ENCODE measurements around the gene PHLPP2.
A peak's percentile ranks its signal among the peaks of the same experiment; 100 is the strongest.
"Not testable (repeated sequence)": the region's sequence is repeated elsewhere in the genome, so short reads cannot be mapped to it uniquely, and the experiment has no call there.

The PHLPP2 gene

GRCh38 chr16:71723537-71724319, 773 bp downstream of the PHLPP2 start:
- DNase-seq (ENCODE audit: low read depth in 2 of 3, low spot score in 1 of 3): peak; percentile 48 to 72 (median 62)

DNA sequence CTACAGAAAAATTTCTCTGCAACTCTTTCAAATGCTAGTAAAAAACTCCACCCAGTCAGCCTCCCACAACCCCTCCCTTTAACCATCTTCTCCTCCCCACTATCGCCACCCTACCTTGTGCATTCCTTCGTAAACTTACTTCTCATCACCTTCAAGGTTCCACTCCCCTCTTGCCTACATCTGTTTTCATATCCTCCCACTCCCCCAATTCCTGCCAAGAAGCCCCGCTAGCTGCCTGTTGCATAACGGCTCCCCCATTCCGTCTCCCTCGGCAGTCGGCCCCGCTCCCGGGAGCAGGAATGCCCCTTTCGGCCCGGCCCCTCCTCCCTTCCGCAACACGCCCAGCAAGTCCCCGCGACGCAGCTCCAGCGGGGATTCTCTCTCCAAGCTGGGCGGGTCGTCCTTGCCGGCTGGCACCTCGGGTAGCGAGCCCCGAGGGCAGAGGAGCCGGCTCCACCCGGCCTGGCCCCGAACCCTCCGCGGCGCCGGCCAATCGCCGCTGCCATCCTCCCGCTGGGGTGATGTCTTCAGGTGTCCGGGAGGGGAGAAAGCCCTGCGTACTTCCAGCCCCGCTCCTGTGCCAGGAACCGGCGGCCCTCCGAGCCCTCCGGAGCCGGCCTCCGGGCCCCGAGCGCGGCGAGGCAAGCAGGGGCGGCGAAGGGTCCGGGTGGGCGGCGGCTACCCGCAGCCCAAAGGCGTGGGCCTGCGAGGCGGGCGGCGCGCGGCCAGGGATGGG, 1.5 kb downstream of the PHLPP2 start:
- DNase-seq (ENCODE audit: low read depth in 2 of 3, low spot score in 1 of 3): peak; percentile 17 to 54 (median 36)

GRCh38 chr16:71721066-71721740, 3.3 kb downstream of the PHLPP2 start:
- DNase-seq (ENCODE audit: low read depth in 2 of 3, low spot score in 1 of 3): no peak

- DNase-seq (ENCODE audit: low read depth in 2 of 3, low spot score in 1 of 3): no peak
Observed at GRCh38 chr16:71712501-71712900, 12.0 kb downstream of the PHLPP2 start.

DNA sequence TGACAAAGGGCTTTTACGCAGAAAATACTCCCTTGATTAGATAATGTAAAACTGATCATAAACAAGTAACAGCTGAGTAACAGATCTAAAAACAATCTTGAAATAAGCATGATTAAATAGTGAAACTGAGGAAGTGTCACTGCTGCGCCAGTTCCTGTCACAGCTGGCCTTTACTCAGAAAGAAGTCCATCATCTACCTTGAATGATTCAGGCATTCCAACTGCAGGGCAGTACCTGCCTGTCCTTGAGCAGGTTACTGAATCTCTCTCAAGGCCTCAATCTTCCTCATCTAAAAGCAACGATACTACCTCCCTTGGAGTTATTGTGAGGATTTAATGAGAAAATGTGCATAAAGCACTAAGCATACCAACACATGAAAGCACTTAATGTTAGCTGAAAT, 12.7 kb downstream of the PHLPP2 start:
- no peak for DNase-seq (ENCODE audit: low read depth in 2 of 3, low spot score in 1 of 3)

DNA sequence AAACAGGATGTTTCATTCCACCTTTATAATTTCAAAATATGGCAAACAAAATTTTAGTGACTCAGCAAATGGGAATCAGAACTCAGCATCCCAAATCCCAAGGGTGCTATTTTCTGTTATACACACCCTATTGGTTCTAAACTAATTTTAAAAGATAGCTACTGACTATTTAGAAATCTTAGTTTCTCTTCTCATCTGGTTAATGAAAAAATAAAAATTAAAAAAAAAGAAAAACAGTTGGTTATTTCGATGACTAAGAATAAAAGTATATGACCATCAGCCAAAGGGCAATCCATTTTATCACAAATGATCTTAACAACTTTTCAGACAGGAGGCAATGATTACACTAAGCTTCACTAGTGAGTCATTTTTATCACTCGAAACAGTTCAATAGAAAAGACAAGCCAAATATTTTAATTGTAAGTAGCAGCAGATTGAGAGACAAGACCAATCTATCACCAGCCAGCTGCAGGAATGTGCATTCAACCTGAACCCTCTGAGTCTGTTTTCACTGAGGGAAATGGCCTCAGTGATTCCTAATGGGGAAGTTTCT, 15.2 kb downstream of the PHLPP2 start:
- no peak for DNase-seq (ENCODE audit: low read depth in 2 of 3, low spot score in 1 of 3)

- DNase-seq (ENCODE audit: low read depth in 2 of 3, low spot score in 1 of 3): no peak
Observed at GRCh38 chr16:71708696-71709095, 15.8 kb downstream of the PHLPP2 start.

DNA sequence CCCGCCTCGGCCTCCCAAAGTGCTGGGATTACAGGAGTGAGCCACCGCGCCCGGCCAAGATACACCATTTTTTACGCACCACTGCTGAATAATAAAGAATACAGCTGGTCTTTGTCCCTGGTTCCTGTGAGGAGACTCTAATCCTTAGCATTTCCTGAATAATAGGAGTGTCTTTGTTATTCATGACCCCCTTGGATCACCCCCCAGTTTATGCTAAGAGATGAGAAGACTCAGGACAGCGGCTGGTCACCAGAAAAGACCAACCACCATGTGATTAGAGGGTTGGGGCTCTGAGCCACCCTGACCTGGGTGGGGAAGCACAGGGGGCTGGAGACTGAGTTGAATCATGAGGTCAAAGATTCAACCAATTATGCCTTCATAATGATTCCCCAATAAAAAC, 17.3 kb downstream of the PHLPP2 start:
- no peak for DNase-seq (ENCODE audit: low read depth in 2 of 3, low spot score in 1 of 3)

DNA sequence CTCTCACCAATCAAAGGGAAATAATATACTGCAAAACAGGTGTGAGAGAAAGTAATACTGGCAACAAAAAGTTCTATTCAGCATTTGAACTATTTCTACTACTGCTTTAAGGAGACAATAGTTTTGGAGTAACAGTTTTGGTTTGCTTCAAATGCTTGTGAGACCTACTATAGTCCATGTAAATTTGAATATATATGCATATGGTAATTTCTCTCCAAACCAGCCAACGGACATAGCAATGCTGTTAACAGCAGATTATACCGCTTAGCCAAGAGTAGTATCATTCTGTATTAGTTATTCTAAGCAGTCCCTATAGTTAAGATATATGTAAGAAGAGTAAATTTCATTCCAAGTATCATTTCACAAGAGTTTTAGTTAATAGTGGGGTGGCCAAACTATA, 18.5 kb downstream of the PHLPP2 start:
- no peak for DNase-seq (ENCODE audit: low read depth in 2 of 3, low spot score in 1 of 3)

GRCh38 chr16:71703333-71703732, 21.2 kb downstream of the PHLPP2 start:
- no peak for DNase-seq (ENCODE audit: low read depth in 2 of 3, low spot score in 1 of 3)

GRCh38 chr16:71700831-71701230, 23.7 kb downstream of the PHLPP2 start:
- no peak for DNase-seq (ENCODE audit: low read depth in 2 of 3, low spot score in 1 of 3)

GRCh38 chr16:71698491-71698890, 26.0 kb downstream of the PHLPP2 start:
- no peak for DNase-seq (ENCODE audit: low read depth in 2 of 3, low spot score in 1 of 3)

DNA sequence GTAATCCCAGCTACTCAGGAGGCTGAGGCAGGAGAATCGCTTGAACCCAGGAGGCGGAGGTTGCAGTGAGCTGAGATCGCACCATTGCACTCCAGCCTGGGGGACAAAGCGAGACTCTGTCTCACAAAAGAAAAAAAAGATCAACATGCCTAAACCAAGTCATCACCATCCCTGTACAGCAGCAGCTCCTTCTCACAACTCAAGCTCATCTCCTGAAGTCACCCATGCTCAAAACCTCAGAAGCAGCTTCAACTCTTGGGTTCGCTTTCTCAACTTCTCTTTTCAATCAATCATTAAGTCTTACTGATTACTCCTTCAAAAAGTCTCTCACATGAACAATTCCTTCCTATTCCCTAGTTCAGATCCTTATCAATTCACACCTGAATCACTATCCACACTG, 31.3 kb downstream of the PHLPP2 start:
- DNase-seq (ENCODE audit: low read depth in 2 of 3, low spot score in 1 of 3): no peak

DNA sequence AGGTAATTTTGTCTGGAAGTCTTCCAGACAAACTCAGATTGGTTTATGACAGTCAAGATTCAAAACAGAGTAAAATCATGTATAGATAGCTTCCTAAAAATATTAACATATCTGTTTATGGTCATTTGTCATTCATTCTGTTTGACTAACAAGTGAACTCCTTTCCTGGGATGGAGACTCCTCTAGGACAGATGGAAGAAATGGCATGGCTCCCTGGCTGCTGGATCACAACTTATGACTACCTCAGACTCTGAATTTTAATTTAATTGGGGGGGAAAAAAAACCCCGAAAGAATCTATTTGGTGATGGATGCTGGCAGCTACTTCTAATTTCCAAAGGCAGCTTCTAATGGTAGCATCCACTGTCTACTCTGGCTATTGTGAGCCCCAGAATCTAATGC, 34.6 kb downstream of the PHLPP2 start:
- DNase-seq (ENCODE audit: low read depth in 2 of 3, low spot score in 1 of 3): no peak

GRCh38 chr16:71687861-71688260, 36.6 kb downstream of the PHLPP2 start:
- no peak for DNase-seq (ENCODE audit: low read depth in 2 of 3, low spot score in 1 of 3)

- DNase-seq (ENCODE audit: low read depth in 2 of 3, low spot score in 1 of 3): not testable (repeated sequence)
Observed at GRCh38 chr16:71684280-71684679, 40.2 kb downstream of the PHLPP2 start.

- no peak for DNase-seq (ENCODE audit: low read depth in 2 of 3, low spot score in 1 of 3)
Observed at GRCh38 chr16:71681360-71681759, 43.1 kb downstream of the PHLPP2 start.

DNA sequence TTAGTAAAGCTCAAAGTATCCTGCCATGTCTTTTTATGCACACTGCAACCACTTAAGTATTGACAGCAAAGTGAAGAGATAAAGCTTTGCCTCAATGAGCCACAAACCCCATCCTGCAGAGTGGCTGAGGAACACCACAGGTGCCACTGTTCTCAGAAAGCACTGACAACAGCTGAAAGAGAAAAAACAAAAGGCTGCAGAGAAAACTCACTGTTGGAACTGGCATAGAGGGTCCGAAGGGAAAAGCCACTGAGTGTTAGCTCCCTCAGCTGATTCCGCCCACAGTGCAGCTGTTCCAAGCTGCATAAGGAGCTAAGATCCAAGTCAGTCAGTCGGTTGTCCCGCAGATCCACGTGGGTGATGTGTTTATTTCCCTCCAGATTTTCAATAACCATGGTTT, 48.3 kb downstream of the PHLPP2 start:
- no peak for DNase-seq (ENCODE audit: low read depth in 2 of 3, low spot score in 1 of 3)

- no peak for DNase-seq (ENCODE audit: low read depth in 2 of 3, low spot score in 1 of 3)
Observed at GRCh38 chr16:71675380-71675779, 49.1 kb downstream of the PHLPP2 start.

DNA sequence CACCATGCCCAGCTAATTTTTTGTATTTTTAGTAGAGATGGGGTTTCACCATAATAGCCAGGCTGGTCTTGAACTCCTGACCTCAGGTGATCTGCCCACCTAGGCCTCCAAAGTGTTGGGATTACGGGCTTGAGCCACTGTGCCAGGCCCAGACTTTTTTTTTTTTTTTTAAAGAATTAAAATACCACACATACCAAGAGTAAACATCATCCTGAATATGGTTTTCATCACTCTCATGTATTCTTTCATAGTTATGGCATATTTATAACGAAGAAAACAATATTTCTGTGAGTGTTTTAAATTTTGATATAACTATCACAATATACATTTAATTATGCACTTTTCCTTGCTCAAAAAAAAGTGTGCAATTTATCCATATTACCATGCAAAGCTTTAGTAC, 50.3 kb downstream of the PHLPP2 start:
- DNase-seq (ENCODE audit: low read depth in 2 of 3, low spot score in 1 of 3): no peak

- DNase-seq (ENCODE audit: low read depth in 2 of 3, low spot score in 1 of 3): no peak
Observed at GRCh38 chr16:71673582-71673973, 50.9 kb downstream of the PHLPP2 start.
